ENCODE measurements around the gene MMP17.

Gene MMP17

DNA sequence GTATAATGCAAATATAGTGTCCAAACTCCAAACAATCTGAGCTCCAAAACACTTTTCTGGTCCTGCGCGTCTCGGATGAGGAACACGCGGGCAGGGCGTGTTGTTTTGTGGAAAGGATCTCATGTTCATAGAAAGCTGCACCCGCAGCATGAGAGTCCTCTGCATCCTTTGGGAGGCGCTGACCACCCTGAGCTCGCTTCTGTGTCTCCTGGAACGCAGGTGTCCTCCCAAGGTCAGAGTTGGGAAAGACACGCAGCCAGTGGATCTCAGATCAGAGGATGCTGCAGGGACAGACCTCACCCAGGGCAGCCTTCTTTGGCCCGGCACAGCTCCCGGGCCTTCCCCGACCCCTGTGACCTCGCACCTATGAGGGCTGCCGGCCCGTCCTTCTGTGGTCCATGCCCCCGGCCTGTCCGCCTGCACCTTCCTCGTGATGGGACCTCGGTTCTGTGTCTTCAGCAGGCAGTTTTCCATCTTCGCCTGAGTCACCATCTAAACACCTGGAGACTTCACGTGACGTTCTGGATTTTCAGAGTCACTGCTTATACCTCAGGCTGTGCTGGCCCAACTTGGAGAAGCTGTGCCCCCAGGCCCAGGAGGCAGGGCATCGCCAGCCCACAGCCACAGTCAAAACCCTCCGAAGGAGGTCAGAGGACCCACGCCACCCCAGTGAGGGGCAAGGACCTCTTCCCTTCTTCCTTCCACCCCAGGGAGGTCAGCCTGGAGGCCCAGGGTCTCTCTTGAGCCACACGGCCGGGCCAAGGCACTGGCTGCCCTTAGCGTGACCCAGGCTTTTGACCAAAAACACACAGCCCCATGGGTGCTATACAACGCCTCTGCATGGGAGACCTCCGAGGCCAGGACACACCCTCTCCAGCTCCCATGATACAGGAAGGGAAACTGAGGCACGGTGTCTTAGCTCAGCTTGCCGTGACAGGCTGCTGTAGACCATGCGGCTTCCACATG, 25.9 kb downstream of the MMP17 start:
- Mint-ChIP-seq H3K36me3 (ENCODE audit: low read depth) (peaks cover 20% of the 10 kb centered on the region), H3K4me1 (ENCODE audit: low read depth) (peaks cover 14% of the 10 kb centered on the region), H3K4me3 (no peak overlapping the region), H3K27me3 (peaks cover 22% of the 10 kb centered on the region), H3K9me3 (no peaks in the 10 kb centered on the region), H3K27ac (no peak overlapping the region)
- intact Hi-C loops (cut with micrococcal nuclease) = no loop called here

DNA sequence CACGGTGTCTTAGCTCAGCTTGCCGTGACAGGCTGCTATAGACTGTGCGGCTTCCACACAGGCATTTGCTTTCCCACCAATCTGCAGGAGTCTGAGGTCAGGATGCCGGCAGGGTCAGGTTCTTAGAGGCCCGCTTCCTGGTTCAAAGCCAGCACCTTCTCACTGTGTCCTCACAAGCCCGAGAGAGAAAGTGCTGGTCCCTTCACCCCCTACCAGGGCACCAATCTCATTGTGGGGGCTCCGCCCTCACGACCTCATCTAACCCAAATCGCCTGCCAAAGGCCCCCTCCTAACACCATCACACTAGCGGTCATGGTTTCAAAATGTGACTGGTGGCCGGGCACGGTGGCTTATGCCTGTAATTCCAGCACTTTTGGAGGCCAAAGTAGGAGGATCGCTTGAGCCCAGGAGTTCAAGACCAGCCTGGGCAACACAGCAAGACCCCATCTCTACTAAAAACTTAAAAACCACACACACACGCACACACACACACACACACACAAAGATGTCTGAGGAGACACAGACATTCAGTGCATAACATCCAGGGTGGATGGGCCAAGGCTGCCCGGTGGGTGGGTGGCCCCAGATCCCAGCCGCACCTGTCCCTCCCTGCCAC, 26.8 kb downstream of the MMP17 start:
- H3K27ac Mint-ChIP-seq = no peak overlapping the region
- intact Hi-C loops (cut with micrococcal nuclease) = no loop called here

DNA sequence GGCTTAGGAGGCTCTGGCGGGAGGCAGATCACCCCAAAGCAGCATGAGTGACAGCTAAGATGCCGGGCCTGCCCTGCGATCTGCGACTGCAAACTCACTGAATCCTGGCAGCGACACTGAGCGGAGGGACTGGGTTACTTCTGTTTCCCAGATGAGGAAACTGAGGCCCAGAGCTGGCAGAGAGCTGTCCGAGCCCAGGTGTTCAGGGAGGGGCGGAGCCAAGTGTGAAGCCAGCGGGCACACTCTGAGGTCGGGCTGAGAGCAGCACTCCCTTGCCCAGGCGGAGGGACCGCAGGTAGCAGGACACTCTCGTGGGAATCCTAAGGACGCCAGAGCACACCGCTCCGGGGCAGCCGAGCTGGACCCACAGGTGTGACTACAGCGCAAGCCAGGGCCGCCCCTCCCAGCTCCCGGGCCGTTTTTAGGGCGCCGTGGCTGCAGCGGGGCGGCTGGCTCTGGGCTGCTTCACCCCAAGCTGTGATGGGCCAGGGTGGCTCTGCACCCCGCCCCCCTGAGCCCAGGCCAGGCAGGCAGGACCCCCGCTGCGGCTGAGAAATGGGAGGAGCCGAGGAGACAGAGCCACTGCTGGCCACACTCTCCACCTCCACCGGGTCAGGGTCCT, 27.4 kb downstream of the MMP17 start:
- peaks cover 22% of the 10 kb centered on the region for H3K27me3 Mint-ChIP-seq
- peaks cover 5% of the 10 kb centered on the region for H3K36me3 Mint-ChIP-seq (ENCODE audit: low read depth)
- no peak overlapping the region for H3K4me3 Mint-ChIP-seq
- H3K27ac Mint-ChIP-seq = peak overlapping the region; percentile 1
- intact Hi-C loops (cut with micrococcal nuclease) = no loop called here
- no peaks in the 10 kb centered on the region for H3K9me3 Mint-ChIP-seq
- H3K4me1 Mint-ChIP-seq (ENCODE audit: low read depth) = peaks cover 21% of the 10 kb centered on the region

More for the DNA sequence above, 26.8 kb downstream of the MMP17 start:
- H3K27me3 Mint-ChIP-seq = peaks cover 22% of the 10 kb centered on the region
- no peaks in the 10 kb centered on the region for H3K9me3 Mint-ChIP-seq
- H3K4me3 Mint-ChIP-seq = no peak overlapping the region
- peaks cover 15% of the 10 kb centered on the region for H3K4me1 Mint-ChIP-seq (ENCODE audit: low read depth)
- H3K36me3 Mint-ChIP-seq (ENCODE audit: low read depth) = peaks cover 12% of the 10 kb centered on the region

DNA sequence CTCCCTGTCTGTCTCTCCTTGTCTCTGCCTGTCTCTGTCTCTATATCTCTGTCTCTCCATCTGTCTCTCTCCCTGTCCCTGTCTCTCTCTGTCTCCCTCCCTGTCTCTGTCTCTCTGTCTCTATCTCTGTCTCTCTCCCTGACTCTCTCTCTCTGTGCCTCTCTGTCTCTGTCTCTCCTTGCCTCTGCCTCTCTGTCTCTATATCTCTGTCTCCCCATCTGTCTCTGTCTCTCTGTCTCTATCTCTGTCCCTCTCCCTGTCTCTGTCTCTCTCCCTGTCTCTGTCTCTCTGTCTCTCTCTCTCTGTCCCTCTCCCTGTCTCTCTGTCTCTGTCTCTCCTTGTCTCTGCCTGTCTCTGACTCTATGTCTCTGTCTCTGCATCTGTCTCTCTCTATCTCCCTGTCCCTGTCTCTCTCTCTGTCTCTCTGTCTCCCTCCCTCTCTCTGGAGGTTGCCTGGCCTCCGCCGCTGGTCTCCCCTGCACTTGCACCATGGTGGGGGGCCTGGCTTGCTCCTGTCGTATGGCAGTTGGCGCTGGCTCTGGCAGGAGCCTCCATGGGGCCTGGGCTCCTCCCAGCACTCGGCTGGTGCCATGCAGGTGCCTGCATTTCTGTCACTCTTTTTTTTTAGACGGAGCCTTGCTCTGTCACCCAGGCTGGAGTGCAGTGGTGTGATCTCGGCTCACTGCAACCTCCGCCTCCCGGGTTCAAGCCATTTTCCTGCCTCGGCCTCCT, 28.3 kb downstream of the MMP17 start:
- H3K27ac Mint-ChIP-seq = peak overlapping the region; percentile 1
- H3K9me3 Mint-ChIP-seq = no peaks in the 10 kb centered on the region
- H3K27me3 Mint-ChIP-seq = peaks cover 22% of the 10 kb centered on the region
- H3K36me3 Mint-ChIP-seq (ENCODE audit: low read depth) = no peaks in the 10 kb centered on the region
- H3K4me1 Mint-ChIP-seq (ENCODE audit: low read depth) = peaks cover 30% of the 10 kb centered on the region
- H3K4me3 Mint-ChIP-seq = no peak overlapping the region
- intact Hi-C loops (cut with micrococcal nuclease) = no loop called here

DNA sequence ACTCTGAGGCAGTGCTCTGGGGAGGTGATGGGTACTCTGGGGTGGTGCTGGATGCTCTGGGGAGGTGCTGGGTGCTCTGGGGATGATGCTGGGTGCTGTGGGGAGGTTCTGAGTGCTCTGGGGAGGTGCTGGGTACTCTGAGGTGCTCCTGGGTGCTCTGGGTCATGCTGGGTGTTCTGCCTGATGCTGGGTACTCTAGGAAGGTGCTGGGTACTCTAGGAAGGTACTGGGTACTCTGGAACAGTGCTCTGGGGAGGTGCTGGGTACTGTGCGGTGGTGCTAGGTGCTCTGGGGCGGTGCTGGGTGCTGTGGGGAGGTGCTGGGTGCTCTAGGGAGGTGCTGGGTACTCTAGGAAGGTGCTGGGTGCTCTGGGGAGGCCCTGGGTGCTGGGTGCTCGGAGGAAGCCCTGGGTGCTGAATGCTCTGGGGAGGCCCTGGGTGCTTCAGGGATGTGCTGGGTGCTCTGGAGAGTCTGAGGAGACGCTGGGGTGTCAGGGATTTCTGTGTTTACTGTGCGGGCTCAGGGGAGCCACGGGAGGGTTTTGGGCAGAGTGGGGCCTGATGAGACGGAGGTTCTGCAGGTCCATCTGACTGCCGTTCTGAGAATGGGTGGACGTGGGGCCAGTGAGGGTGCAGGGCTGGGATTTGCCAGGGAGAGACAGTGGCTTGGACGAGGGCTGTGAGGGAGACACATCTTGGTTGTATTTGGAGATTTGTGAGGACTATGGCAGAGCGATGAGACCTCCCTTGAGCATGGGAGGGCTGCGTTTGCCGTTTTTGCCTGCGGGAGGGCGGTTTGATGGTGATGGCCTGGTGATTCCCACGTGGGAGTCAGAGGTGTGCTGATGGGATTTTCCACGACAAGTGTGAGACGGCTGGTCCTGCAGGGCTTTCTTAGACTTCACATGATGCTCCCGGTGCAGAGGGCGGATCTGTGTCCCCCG, 30.0 kb downstream of the MMP17 start:
- Mint-ChIP-seq H3K27ac (no peak overlapping the region), H3K4me3 (no peak overlapping the region), H3K27me3 (peaks cover 18% of the 10 kb centered on the region), H3K36me3 (ENCODE audit: low read depth) (no peaks in the 10 kb centered on the region), H3K9me3 (no peaks in the 10 kb centered on the region), H3K4me1 (ENCODE audit: low read depth) (peaks cover 30% of the 10 kb centered on the region)
- intact Hi-C loops (cut with micrococcal nuclease) = no loop called here

DNA sequence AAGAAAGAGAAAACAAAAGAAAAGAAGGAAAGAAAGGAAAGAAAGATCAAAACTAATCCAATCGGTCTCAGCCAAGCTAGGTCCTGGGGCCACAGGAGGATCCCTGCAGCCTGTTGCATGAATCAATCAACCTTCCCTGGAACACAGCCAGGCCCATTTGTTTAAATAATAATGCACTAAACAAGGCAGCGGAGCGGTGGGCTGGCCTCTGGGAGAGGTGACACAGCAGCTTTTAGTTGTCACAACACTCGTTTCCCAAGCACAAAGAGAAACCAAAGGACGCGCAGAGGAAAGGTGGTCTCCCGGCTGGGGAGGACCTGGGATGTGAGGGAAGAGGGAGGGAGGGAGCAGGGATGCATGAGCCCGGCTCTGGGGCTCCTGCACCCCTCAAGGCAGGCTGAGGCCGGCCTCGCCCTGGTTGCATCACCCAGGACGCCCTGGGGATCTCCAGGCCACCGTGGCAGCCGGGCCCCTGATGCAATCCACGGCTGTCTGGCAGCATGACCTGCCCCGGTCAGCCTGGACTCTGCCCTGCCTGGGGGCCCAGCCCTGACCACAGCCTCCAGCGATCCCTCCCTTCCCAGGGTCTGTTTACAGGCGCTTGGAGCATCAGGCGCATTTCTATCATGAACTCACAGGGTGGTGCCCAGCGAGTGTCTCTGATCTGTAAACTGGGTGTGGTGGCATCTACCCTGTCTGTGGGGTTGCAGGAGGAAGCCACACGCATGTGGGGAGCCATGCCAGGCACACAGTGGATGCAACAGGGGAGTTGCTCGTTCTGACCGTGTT, 32.5 kb downstream of the MMP17 start:
- H3K4me1 Mint-ChIP-seq (ENCODE audit: low read depth) = peaks cover 35% of the 10 kb centered on the region
- intact Hi-C loops (cut with micrococcal nuclease) = loop anchor here (5.0 kb wide), 1 partner anchor 37 kb away; no protein-coding TSS in a partner anchor
- no peaks in the 10 kb centered on the region for H3K9me3 Mint-ChIP-seq
- H3K27ac Mint-ChIP-seq = peak overlapping the region; percentile 53
- no peaks in the 10 kb centered on the region for H3K36me3 Mint-ChIP-seq (ENCODE audit: low read depth)
- peak overlapping the region; percentile 33 for H3K4me3 Mint-ChIP-seq
- H3K27me3 Mint-ChIP-seq = peaks cover 14% of the 10 kb centered on the region

DNA sequence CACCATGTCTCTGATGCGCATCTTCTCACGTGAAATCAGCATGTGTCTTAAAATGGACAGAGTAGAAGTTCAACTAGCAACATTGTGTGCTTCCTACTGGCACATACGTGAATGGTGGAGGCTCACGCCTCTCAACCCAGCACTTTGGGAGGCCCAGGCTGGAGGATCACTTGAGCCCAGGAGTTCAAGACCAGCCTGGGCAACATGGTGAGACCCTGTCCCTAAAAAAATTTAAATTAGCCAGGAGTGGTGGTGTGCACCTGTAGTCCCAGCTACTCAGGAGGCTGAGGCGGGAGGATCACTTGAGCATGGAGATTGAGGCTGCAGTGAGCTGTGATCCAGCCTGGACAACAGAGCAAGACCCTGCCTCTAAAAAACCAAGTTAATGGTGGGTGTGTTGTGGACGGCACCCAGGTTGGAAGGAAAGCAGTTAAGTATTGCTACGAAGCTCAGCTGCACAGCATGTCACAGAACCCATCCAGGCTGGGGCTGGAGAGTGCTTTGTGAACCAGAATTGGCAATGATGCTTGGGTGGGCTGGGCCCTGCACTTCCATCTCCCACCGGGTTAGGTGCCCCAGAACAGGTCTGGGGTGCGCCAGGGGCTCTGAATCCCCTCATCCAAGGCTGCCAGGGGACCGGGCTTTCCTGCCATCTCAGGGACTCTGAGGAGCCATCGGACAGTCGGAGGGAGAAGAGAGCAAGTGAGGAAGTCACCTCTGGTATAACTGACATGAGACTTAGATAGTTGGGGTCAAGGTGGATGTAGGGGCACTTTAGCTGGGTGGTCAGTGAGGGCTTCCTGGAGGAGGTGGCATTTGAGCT, 33.3 kb downstream of the MMP17 start:
- Mint-ChIP-seq H3K4me1 (ENCODE audit: low read depth) (peaks cover 35% of the 10 kb centered on the region), H3K27me3 (peaks cover 8% of the 10 kb centered on the region), H3K9me3 (no peaks in the 10 kb centered on the region), H3K4me3 (peak overlapping the region; percentile 33), H3K36me3 (ENCODE audit: low read depth) (no peaks in the 10 kb centered on the region), H3K27ac (peak overlapping the region; percentile 53)
- intact Hi-C loops (cut with micrococcal nuclease) = loop anchor here (5.0 kb wide), 1 partner anchor 36 kb away; no protein-coding TSS in a partner anchor

DNA sequence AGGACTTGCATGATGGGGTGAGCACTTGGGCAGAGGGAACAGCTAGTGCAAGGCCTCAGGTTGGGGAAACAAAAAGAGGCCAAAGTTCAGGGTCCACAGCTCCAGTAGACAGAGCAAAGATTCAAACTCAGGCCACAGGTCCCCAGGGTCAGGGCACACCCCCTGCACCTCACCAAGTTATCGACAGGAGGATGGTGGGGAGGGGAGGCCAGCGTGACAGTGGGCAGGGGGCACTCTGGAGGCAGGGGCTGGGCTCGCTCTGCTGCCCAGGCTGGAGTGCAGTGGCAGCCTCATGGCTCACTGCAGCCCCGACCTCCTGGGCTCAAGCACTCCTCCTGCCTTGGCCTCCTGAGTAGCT, 33.9 kb downstream of the MMP17 start:
- H3K9me3 Mint-ChIP-seq = no peaks in the 10 kb centered on the region
- H3K27ac Mint-ChIP-seq = no peak overlapping the region
- peaks cover 6% of the 10 kb centered on the region for H3K27me3 Mint-ChIP-seq
- H3K4me3 Mint-ChIP-seq = no peak overlapping the region
- intact Hi-C loops (cut with micrococcal nuclease) = loop anchor here (5.0 kb wide), 1 partner anchor 35 kb away; no protein-coding TSS in a partner anchor
- no peaks in the 10 kb centered on the region for H3K36me3 Mint-ChIP-seq (ENCODE audit: low read depth)
- H3K4me1 Mint-ChIP-seq (ENCODE audit: low read depth) = peaks cover 36% of the 10 kb centered on the region

DNA sequence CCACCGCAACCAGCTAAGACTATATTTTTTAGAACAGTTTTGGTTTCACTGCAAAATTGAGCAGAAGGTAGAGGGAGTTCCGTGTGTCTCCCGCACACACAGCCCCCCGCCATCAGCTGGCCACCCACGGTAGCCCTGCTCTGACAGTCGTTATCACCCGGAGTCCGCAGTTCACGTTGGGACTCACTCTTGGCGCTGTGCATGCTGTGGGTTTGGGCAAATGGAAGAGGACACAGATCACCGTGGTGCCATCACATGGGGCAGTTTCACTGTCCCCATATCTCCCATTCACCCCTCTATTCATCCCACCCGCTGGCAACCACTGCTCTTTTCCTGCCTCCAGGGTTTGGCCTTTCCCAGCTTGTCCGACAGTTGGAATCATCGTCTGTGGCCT, 34.4 kb downstream of the MMP17 start:
- intact Hi-C loops (cut with micrococcal nuclease) = loop anchor here (5.0 kb wide), 1 partner anchor 35 kb away; no protein-coding TSS in a partner anchor
- H3K4me3 Mint-ChIP-seq = no peak overlapping the region
- no peak overlapping the region for H3K27ac Mint-ChIP-seq
- H3K9me3 Mint-ChIP-seq = no peaks in the 10 kb centered on the region
- H3K4me1 Mint-ChIP-seq (ENCODE audit: low read depth) = peaks cover 41% of the 10 kb centered on the region
- no peaks in the 10 kb centered on the region for H3K36me3 Mint-ChIP-seq (ENCODE audit: low read depth)
- peaks cover 3% of the 10 kb centered on the region for H3K27me3 Mint-ChIP-seq

DNA sequence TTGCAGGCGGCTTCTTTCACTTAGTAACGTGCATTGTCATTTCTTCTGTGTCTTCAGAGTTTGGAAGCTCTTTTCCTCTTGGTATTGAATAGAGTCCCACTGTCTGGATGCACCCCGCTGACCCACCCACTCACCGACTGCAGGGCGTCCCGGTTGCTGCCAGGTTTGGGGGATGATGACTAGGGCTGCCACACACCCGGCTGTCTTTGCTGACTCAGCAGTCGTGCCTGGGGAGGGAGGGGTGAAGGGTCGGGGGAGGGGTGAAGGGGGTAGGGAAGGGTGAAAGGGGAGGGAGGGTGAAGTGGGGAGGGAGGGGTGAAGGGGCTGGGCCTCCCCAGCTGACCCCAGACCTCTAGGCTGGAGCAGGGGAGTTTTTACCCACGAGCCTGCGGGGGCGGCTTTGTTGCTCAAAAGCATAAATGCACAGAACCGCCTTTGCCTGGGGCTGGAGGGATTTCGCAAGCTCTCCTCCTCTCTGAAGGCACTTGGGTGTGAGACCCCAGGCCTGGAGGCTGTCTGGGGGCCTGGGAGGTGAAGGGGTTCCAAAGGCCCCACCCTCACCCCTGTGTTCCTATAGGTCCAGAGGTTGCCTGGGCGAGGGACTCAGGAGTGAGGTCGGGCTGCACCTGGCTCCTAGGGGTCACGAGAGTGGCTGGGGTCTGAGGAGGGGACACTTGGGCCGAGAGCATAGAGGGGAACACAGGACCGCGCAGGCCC, 35.0 kb downstream of the MMP17 start:
- H3K36me3 Mint-ChIP-seq (ENCODE audit: low read depth) = no peaks in the 10 kb centered on the region
- intact Hi-C loops (cut with micrococcal nuclease) = loop anchor here (5.0 kb wide), 1 partner anchor 34 kb away; no protein-coding TSS in a partner anchor
- H3K4me1 Mint-ChIP-seq (ENCODE audit: low read depth) = peaks cover 46% of the 10 kb centered on the region
- H3K9me3 Mint-ChIP-seq = no peaks in the 10 kb centered on the region
- H3K4me3 Mint-ChIP-seq = no peak overlapping the region
- peaks cover 1% of the 10 kb centered on the region for H3K27me3 Mint-ChIP-seq
- H3K27ac Mint-ChIP-seq = peak overlapping the region; percentile 42

All from dendritic cell treated with granulocyte-macrophage colony-stimulating factor and Interleukin-4, amounts not matched to agents 40 ng/mL and 50 ng/mL, for 4 days (primary cell).